ENCODE results near the gene EXOC3. TPM values are rescaled to one million over a fixed set of nuclear protein-coding genes. Genes with fewer than 3 reads are reported as not detected.

Gene EXOC3
- polyA plus RNA-seq, 1 donor from 2014 or later: 27.7 TPM

- Histone ChIP-seq H3K4me2 (ENCODE audit: low read length) (no peak overlapping the region), H3K36me3 (ENCODE audit: insufficient read depth, low read length) (no peaks in the 10 kb centered on the region), H3K27ac (ENCODE audit: low read length) (no peak overlapping the region), H3K27me3 (ENCODE audit: insufficient read depth, low read depth, low read length) (no peaks in the 10 kb centered on the region), H3K4me3 (ENCODE audit: low read length) (no peak overlapping the region), H4K20me1 (ENCODE audit: insufficient read depth) (no peaks in the 10 kb centered on the region), H3K9me2 (ENCODE audit: insufficient read depth, low read length) (no peaks in the 10 kb centered on the region), H3K9me3 (ENCODE audit: low read length) (no peaks in the 10 kb centered on the region), H2AFZ (ENCODE audit: low read depth, low read length) (no peak overlapping the region), H3F3A (ENCODE audit: insufficient read depth, low read length, poor library complexity, severe bottlenecking) (no peaks in the 10 kb centered on the region), H3K9ac (ENCODE audit: low read length) (no peak overlapping the region), H3K79me2 (replicated peaks; ENCODE audit: insufficient read depth, low read length) (no peaks in the 10 kb centered on the region)
- no peak for TF ChIP-seq EP300 (conservative IDR thresholded peaks at IDR 0.05; ENCODE audit: poor library complexity, severe bottlenecking)
- no peak for TF ChIP-seq MXI1 (conservative IDR thresholded peaks at IDR 0.05; ENCODE audit: poor library complexity, severe bottlenecking)
- TF ChIP-seq CTCF (IDR thresholded peaks at IDR 0.05; ENCODE audit: poor library complexity, severe bottlenecking): no peak
- TF ChIP-seq RAD21 (conservative IDR thresholded peaks at IDR 0.05): no peak
- TF ChIP-seq EZH2 (IDR thresholded peaks at IDR 0.05; ENCODE audit: borderline replicate concordance, insufficient read depth, low read length, poor library complexity, severe bottlenecking): no peak
- no peak for TF ChIP-seq POLR2AphosphoS5 (IDR thresholded peaks at IDR 0.05)
- no peak for TF ChIP-seq REST (IDR thresholded peaks at IDR 0.05; ENCODE audit: borderline replicate concordance)
- no peak for TF ChIP-seq SMC3 (conservative IDR thresholded peaks at IDR 0.05; ENCODE audit: poor library complexity)
- TF ChIP-seq TAF1 (IDR thresholded peaks at IDR 0.05; ENCODE audit: low read depth): no peak
These were observed 14.8 kb upstream of the EXOC3 start for GRCh38 chr5:428219-428618.

- Histone ChIP-seq H3K79me2 (replicated peaks; ENCODE audit: insufficient read depth, low read length) (no peaks in the 10 kb centered on the region), H3K4me3 (ENCODE audit: low read length) (no peak overlapping the region), H3K27ac (ENCODE audit: low read length) (no peak overlapping the region), H3K27me3 (ENCODE audit: insufficient read depth, low read depth, low read length) (no peaks in the 10 kb centered on the region), H3K9me3 (ENCODE audit: low read length) (no peaks in the 10 kb centered on the region), H3K36me3 (ENCODE audit: insufficient read depth, low read length) (no peaks in the 10 kb centered on the region), H4K20me1 (ENCODE audit: insufficient read depth) (no peaks in the 10 kb centered on the region), H3F3A (ENCODE audit: insufficient read depth, low read length, poor library complexity, severe bottlenecking) (no peaks in the 10 kb centered on the region), H3K9me2 (ENCODE audit: insufficient read depth, low read length) (no peaks in the 10 kb centered on the region), H3K9ac (ENCODE audit: low read length) (no peak overlapping the region), H3K4me2 (ENCODE audit: low read length) (no peak overlapping the region), H2AFZ (ENCODE audit: low read depth, low read length) (no peak overlapping the region)
- TF ChIP-seq RAD21 (conservative IDR thresholded peaks at IDR 0.05) (no peak), TAF1 (IDR thresholded peaks at IDR 0.05; ENCODE audit: low read depth) (no peak), POLR2AphosphoS5 (IDR thresholded peaks at IDR 0.05) (no peak), SMC3 (conservative IDR thresholded peaks at IDR 0.05; ENCODE audit: poor library complexity) (no peak), EP300 (conservative IDR thresholded peaks at IDR 0.05; ENCODE audit: poor library complexity, severe bottlenecking) (no peak), REST (IDR thresholded peaks at IDR 0.05; ENCODE audit: borderline replicate concordance) (no peak), MXI1 (conservative IDR thresholded peaks at IDR 0.05; ENCODE audit: poor library complexity, severe bottlenecking) (no peak), CTCF (IDR thresholded peaks at IDR 0.05; ENCODE audit: poor library complexity, severe bottlenecking) (no peak), EZH2 (IDR thresholded peaks at IDR 0.05; ENCODE audit: borderline replicate concordance, insufficient read depth, low read length, poor library complexity, severe bottlenecking) (no peak)
These were observed 14.1 kb upstream of the EXOC3 start for GRCh38 chr5:428754-429452.

All from neural cell (in vitro differentiated cells).